GM23338 (cell line): Measurements from ENCODE around the gene NID1. TPM values are rescaled to one million over a fixed set of nuclear protein-coding genes. Genes with fewer than 3 reads are reported as not detected.

Experiments used
- ATAC-seq: fragments of 200-7000 bp; cut with Tn5 transposase; 3 replicates; pipeline ENCODE4 v1.9.1; 2020
- DNase-seq: peaks from one replicate; pipeline ENCODE4 v3.0.0-alpha.2; 2015; ENCODE audit warnings: low spot score
- H2AFZ ChIP-seq: fragments of 200-600 bp; sonication (generic); 2 replicates; pipeline ENCODE4 v1.8.0; 2016; ENCODE audit warnings: antibody characterized with exemption, mild to moderate bottlenecking, moderate library complexity
- H3F3A ChIP-seq: fragments of 200-600 bp; sonication (generic); replicated peaks from 2 replicates; pipeline ENCODE4 v1.8.0; 2017; ENCODE audit warnings: antibody characterized with exemption, mixed run types, low read depth
- H3K27ac ChIP-seq: fragments of 200-600 bp; sonication (generic); 2 replicates; pipeline ENCODE4 v1.6.1; 2016; ENCODE audit warnings: low read depth
- H3K27me3 ChIP-seq: fragments of 200-600 bp; sonication (generic); 2 replicates; pipeline ENCODE4 v1.8.0; 2016; ENCODE audit warnings: mild to moderate bottlenecking, mixed run types, moderate library complexity; ENCODE audit not compliant: insufficient read depth
- H3K36me3 ChIP-seq: fragments of 200-600 bp; sonication (generic); 2 replicates; pipeline ENCODE4 v1.8.0; 2016; ENCODE audit warnings: mild to moderate bottlenecking; ENCODE audit not compliant: insufficient read depth
- H3K4me1 ChIP-seq: fragments of 200-600 bp; sonication (generic); 2 replicates; pipeline ENCODE4 v1.8.0; 2016; ENCODE audit warnings: mild to moderate bottlenecking, moderate library complexity; ENCODE audit not compliant: insufficient read depth
- H3K4me2 ChIP-seq: fragments of 200-600 bp; sonication (generic); 2 replicates; pipeline ENCODE4 v1.7.1; 2017; ENCODE audit warnings: mixed run types
- H3K4me3 ChIP-seq: fragments of 200-600 bp; sonication (generic); 2 replicates; pipeline ENCODE4 v1.6.1; 2016; ENCODE audit warnings: mixed run types
- H3K79me2 ChIP-seq: fragments of 200-600 bp; sonication (generic); replicated peaks from 2 replicates; pipeline ENCODE4 v1.8.0; 2017; ENCODE audit warnings: mild to moderate bottlenecking; ENCODE audit not compliant: insufficient read depth
- H3K9me2 ChIP-seq: fragments of 200-600 bp; sonication (generic); 2 replicates; pipeline ENCODE4 v1.8.0; 2017; ENCODE audit not compliant: insufficient read depth
- H4K20me1 ChIP-seq: fragments of 200-600 bp; sonication (generic); replicated peaks from 2 replicates; pipeline ENCODE4 v1.8.0; 2017; ENCODE audit warnings: mild to moderate bottlenecking; ENCODE audit not compliant: insufficient read depth
- H3K27ac Mint-ChIP-seq: 2 replicates; pipeline ENCODE4 v1.8.0; 2020; ENCODE audit warnings: inconsistent platforms, mild to moderate bottlenecking, moderate library complexity, mixed read lengths
- H3K27me3 Mint-ChIP-seq: 3 replicates; pipeline ENCODE4 v1.8.0; 2022; ENCODE audit warnings: low read depth, mild to moderate bottlenecking, moderate library complexity, mixed read lengths, inconsistent platforms; ENCODE audit not compliant: insufficient read depth, poor library complexity
- H3K36me3 Mint-ChIP-seq: 3 replicates; pipeline ENCODE4 v1.8.0; 2021; ENCODE audit warnings: low read depth, mild to moderate bottlenecking, inconsistent platforms, moderate library complexity, mixed read lengths
- H3K4me1 Mint-ChIP-seq: 3 replicates; pipeline ENCODE4 v1.8.0; 2020; ENCODE audit warnings: mild to moderate bottlenecking, inconsistent platforms, mixed read lengths
- H3K4me3 Mint-ChIP-seq: 3 replicates; pipeline ENCODE4 v1.8.0; 2021; ENCODE audit warnings: moderate library complexity, mild to moderate bottlenecking, inconsistent platforms, mixed read lengths
- H3K9me3 Mint-ChIP-seq: 3 replicates; pipeline ENCODE4 v1.8.0; 2020; ENCODE audit warnings: moderate library complexity, mild to moderate bottlenecking, inconsistent platforms, mixed read lengths
- CREB1 ChIP-seq: fragments of 250-450 bp; sonication (Bioruptor Pico); IDR thresholded peaks from 2 replicates; pipeline ENCODE4 v1.5.0; 2020; ENCODE audit warnings: low read depth, mild to moderate bottlenecking, moderate library complexity
- EZH2phosphoT487 ChIP-seq: fragments of 200-600 bp; sonication (generic); IDR thresholded peaks from one replicate; pipeline ENCODE4 v1.8.1; 2018; ENCODE audit warnings: antibody characterized with exemption; ENCODE audit not compliant: unreplicated experiment
- JUNB ChIP-seq: IDR thresholded peaks from one replicate; pipeline ENCODE4 v1.6.1; 2016; ENCODE audit warnings: antibody characterized with exemption; ENCODE audit not compliant: unreplicated experiment
- NANOG ChIP-seq: IDR thresholded peaks from 2 replicates; pipeline ENCODE4 v1.6.1; 2016; ENCODE audit warnings: antibody characterized with exemption, borderline replicate concordance
- POLR2AphosphoS5 ChIP-seq: IDR thresholded peaks from 2 replicates; pipeline ENCODE4 v1.6.1; 2016; ENCODE audit warnings: antibody characterized with exemption, low read depth
- REST ChIP-seq: IDR thresholded peaks from one replicate; pipeline ENCODE4 v1.6.1; 2018; ENCODE audit warnings: antibody characterized with exemption; ENCODE audit not compliant: unreplicated experiment
- STAT1 ChIP-seq: IDR thresholded peaks from one replicate; pipeline ENCODE4 v1.6.1; 2016; ENCODE audit warnings: antibody characterized with exemption; ENCODE audit not compliant: unreplicated experiment
- ZNF114 ChIP-seq: fragments of 250-450 bp; sonication (Bioruptor Pico); IDR thresholded peaks from 2 replicates; pipeline ENCODE4 v1.5.0; 2020; ENCODE audit warnings: mild to moderate bottlenecking, moderate library complexity
- ZNF331 ChIP-seq: fragments of 250-450 bp; sonication (Bioruptor Pico); IDR thresholded peaks from 2 replicates; pipeline ENCODE4 v1.5.0; 2020; ENCODE audit warnings: low read depth, mild to moderate bottlenecking, moderate library complexity
- ZNF462 ChIP-seq: fragments of 250-450 bp; sonication (Bioruptor Pico); IDR thresholded peaks from 2 replicates; pipeline ENCODE4 v1.5.0; 2020; ENCODE audit warnings: mild to moderate bottlenecking, moderate library complexity
- polyA plus RNA-seq: library from polyadenylated mRNA; unstranded; fragments of >200 nt; fragmentation: Nextera tagmentation; extraction: Ambion mirVana; gene quantifications from 2 replicates; pipeline ENCODE4 v1.2.1, GENCODE V29; 2016
- total RNA-seq: library from RNA; depleted of rRNA; stranded (reverse); fragments of >200 nt; shearing (Covaris generic); gene quantifications from 2 replicates; pipeline ENCODE4 v1.2.3, GENCODE V29; 2014

The NID1 gene
- total and polyA plus RNA-seq, 2 experiments from 2014 or later = 7.1 to 32.5 TPM

- TF ChIP-seq ZNF462 (CRISPR knock-in tag) (no peak), CREB1 (CRISPR knock-in tag) (no peak), STAT1 (no peak), POLR2AphosphoS5 (no peak), JUNB (no peak), EZH2phosphoT487 (no peak), ZNF114 (CRISPR knock-in tag) (no peak)
These were observed 20.5 kb downstream of the NID1 start (continued) for GRCh38 chr1:236044341-236044740.

- no peaks in the 10 kb centered on the region for H3K9me3 Mint-ChIP-seq
- Histone ChIP-seq H2AFZ (no peak overlapping the region), H3K4me2 (no peak overlapping the region), H4K20me1 (peaks cover 5% of the 10 kb centered on the region; the same call in 1 of the 2 replicates), H3K27ac (no peak overlapping the region), H3K36me3 (no peaks in the 10 kb centered on the region), H3K4me1 (no peaks in the 10 kb centered on the region), H3K27me3 (no peaks in the 10 kb centered on the region), H3K9me2 (no peaks in the 10 kb centered on the region), H3K79me2 (no peaks in the 10 kb centered on the region), H3K4me3 (no peak overlapping the region), H3F3A (no peaks in the 10 kb centered on the region)
- DNase-seq (no peak), ATAC-seq (no peak)
- peaks cover 18% of the 10 kb centered on the region for H3K36me3 Mint-ChIP-seq
- H3K4me3 Mint-ChIP-seq = no peak overlapping the region
- peaks cover 8% of the 10 kb centered on the region; the same call in 2 of the 3 replicates for H3K4me1 Mint-ChIP-seq
- no peak overlapping the region for H3K27ac Mint-ChIP-seq
- H3K27me3 Mint-ChIP-seq = peaks cover 1% of the 10 kb centered on the region
- no peak for TF ChIP-seq ZNF331 (CRISPR knock-in tag)
- TF ChIP-seq NANOG = no peak
- no peak for TF ChIP-seq JUNB
- TF ChIP-seq REST = no peak
- TF ChIP-seq ZNF114 (CRISPR knock-in tag) = no peak
These were observed 23.0 kb downstream of the NID1 start for GRCh38 chr1:236041631-236042618.
